Stimulated activated CD4-positive, alpha-beta T cell treated with anti-CD3 and anti-CD28 coated beads, Interleukin-1b, Interleukin-23, amount 100 ng/mL, for 24 hours (primary cell): Measurements from ENCODE around the gene DDA1.
"Not testable (repeated sequence)": the region's sequence is repeated elsewhere in the genome, so short reads cannot be mapped to it uniquely, and the experiment has no call there.

ENCODE experiments used
- DNase-seq, 4 experiments: peaks; one replicate each; pipeline ENCODE4 v3.0.0-alpha.2; 2020; ENCODE audit warnings: low read depth in 4 of 4, low spot score in 1 of 4

Gene DDA1

GRCh38 chr19:17341386-17341785 lies 32.0 kb downstream of the DDA1 start:
- no peak for DNase-seq

DNA sequence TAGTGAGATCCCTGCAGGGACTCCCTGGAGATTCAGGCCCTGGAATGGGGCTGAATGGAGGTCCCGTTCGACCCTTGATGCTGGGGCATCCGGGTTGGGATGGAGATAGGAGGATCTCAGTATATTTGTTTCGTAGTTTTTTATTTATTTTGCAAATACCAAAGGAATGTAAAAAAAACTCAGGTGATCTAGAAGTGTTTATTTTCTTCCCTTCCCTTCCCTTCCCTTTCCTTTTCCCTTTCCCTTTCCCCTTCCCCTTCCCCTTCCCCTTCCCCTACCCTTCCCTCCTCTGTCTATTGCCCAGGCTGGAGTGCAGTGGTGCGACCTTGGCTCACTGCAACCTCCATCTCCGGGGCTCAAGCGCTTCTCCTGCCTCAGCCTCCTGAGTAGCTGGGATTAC lies 32.5 kb downstream of the DDA1 start:
- no peak for DNase-seq

GRCh38 chr19:17346109-17346671 lies 36.8 kb downstream of the DDA1 start:
- peak; percentile 50 to 77 (median 67) for DNase-seq

DNA sequence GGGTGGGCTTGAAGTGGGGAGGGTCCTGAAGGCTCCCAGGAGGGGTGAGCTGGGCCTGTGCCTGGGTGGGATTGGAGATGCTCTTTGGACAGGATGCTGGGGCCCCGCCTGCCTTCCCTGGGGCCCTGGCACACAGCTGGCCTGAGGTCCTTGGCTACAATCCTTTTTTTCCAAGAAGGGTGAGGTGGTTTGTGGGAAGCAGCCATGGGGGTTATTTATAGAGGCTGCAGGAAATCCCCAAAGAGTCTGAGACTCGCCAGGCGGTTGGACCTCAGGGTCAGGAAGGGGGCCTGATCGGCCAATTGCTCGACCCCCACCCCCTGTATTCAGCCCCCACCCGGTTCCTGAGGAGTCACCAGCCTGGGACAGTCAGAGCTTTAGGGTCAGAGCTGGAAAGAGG lies 38.0 kb downstream of the DDA1 start:
- DNase-seq: no peak

- DNase-seq: no peak
Observed at GRCh38 chr19:17347877-17348276, 38.5 kb downstream of the DDA1 start.

DNA sequence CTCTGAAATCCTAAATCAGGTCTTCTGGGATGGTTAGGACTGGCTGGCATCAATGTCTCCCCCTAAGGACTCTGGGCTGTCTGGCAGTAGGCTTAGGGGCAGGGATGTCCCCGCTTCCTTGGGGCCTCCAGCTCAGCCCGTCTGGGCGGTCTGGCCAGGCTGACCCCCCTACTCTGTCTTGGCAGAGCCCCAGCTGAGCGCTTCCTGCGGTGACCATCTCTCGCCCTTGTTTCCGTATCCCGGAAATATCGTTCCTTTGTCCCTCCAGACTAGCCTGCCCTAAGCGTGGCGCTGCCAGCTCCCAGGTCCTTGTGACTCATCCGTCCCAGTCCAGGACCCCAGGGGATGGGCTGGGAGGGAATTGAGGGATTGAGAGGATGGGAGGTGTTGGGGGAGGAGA lies 39.3 kb downstream of the DDA1 start:
- DNase-seq: no peak

- DNase-seq: no peak
Observed at GRCh38 chr19:17351815-17352435, 42.6 kb downstream of the DDA1 start.

DNA sequence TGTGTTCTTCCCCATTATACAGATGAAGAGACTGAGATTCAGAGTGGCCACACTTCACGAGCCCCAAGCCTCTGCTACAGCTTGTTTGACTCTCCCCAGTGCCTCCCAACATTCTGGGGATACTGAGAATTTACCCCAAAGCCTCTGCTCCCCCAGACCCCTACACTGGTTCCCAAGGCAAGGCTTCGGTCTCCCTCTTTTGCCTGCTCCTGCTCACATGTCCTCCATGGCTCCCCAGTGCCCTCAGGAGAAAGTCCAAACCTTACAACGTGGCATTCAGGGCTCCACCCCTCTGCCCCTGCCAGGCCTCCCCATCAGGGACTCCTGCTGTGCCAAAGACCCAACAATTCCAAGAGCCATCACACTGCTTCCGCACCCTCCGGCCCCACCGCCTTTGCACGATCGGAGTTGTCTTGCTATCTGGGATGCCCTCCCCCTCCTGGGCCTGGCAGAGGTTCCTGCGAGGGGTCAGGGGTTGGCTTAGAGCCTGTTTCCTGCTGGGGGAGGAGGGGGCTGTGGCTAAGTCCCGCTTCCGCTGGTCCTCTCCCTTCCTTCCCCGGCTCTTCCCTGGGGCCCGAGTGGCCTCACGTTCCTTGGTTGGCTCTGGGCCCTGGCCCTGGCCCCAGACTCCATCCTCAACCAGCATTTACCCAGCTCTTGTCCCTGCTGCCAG lies 43.4 kb downstream of the DDA1 start:
- DNase-seq: no peak

DNA sequence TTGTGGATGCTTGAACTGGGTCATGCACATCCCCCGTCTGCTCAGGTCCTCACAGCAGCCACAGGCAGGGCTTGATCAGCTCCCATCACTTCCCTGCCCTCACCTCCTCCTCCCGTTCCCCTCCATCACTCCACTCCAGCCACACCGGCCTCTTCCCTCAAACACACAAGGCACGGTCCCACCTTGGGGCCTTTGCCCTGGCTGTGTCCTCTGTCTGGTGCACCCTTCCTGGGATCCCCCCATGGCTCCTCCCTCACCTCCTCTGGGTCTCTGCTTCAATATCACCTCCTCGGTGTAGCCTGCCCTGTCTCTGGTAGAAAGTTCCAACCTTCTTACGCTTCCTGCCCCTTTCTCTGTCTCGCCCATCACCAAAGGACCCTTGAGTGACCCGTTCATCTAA lies 44.0 kb downstream of the DDA1 start:
- no peak for DNase-seq

DNA sequence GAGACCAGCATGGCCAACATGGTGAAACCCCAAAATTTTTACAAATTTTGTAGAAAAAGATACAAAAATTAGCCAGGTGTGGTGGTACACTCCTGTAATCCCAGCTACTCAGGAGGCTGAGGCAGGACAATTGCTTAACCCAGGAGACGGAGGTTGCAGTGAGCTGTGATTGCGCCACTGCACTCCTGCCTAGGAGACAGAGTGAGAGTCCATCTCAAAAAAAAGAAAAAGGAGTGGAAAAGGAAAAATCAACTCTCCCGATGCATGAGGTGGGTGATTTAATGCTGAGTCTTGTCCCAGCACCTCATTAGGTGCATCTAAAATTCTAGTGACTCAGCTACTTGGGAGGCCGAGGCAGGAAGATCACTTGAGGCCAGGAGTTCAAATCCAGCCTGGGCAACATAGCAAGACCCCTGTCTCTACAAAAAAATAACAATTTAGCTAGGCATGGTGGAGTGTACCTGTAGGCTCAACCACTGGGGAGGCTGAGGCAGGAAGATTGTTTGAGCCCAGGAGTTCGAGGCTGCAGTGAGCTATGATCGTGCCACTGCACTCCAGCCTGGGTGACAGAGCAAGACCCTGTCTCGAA lies 47.8 kb downstream of the DDA1 start:
- DNase-seq: no peak

DNA sequence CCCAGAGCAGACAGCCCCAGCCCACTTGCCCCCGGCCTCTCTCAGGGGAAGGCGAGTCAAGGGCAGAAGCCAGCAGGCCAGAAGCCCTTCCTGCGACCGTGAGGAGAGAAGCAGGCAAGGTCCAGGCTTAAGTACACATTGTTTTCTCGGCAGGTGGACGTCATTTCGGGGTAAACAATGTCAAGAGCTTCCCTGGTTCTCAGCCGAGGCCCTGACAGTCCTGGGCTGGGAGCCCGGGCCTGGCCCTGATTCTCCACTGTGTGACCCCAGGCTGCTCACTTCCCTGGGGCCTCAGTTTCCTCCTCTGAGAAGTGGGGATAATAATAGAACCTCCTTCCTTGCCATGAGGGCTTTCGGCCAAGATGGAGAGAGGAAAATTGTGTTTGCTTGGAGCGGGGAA lies 48.4 kb downstream of the DDA1 start:
- no peak for DNase-seq

DNA sequence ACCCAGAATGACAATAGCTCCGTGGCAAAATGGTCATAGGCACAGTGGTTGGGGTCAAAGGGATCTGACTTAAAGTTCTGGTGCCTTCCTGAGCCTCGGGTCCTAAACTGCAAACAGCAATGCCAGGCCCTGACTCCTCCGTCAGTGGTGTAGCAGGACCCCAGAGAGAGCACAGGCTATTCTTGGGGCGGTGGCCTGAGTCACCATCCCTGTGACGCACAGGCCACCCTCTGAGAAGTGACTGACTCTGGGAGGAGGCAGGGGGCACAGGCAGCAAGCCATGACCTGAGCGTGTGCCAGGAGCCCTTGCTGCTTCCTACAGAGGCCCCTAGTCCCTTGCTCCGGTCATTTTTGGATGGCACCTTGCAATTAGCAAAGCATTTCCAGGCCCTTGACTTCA lies 49.0 kb downstream of the DDA1 start:
- DNase-seq: no peak

- DNase-seq: no peak
Observed at GRCh38 chr19:17359905-17360800, 50.8 kb downstream of the DDA1 start.

DNA sequence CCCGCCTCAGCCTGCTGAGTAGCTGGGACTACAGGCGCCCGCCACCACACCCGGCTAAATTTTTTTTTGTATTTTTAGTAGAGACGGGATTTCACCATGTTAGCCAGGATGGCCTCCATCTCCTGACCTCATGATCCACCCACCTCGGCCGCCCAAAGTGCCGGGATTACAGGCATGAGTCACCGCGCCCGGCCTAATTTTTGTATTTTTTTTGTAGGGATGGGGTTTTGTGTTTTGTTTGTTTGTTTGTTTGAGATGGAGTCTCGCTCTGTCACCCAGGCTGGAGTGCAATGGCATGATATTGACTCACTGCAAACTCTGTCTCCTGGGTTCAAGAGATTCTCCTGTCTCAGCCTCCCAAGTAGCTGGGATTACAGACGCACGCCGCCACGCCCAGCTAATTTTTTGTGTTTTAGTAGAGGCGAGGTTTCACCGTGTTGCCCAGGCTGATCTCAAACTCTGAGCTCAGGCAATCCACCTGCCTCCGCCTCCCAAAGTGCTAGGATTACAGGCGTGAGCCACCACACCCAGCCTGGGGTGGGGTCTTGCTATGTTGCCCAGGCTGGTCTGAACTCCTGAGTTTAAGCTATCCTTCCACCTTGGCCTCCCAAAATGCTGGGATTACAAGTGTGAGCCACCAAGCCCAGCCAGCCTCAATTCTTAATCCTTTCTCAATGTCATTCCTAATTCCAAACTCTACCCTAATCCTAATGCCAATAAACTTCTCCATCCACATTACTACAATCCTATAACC lies 54.7 kb downstream of the DDA1 start:
- DNase-seq: not testable (repeated sequence)

DNA sequence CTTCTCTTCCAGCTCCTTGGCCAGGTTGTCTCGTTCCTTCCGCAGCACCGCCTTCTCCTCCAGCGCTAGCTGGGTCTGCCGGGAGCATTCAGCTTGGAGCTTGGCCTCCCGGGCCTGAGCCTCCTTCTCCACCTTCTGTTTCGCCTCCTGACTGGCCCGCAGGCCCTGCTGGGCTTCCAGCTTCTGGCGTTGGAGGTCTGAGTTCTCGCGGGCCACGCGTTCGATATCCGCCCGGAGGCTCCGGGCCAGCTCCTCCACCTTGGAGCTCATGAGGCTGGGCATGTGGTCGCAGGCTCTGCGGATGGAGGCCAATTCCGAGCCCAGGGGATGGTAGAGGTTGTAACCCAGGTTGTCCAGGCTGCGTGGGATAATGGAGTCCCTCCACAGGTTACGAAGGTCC lies 56.0 kb downstream of the DDA1 start:
- no peak for DNase-seq

- DNase-seq: no peak
Observed at GRCh38 chr19:17370026-17370587, 60.7 kb downstream of the DDA1 start.
